ENCODE measurements around the gene TCF19.
"Not testable (repeated sequence)": the region's sequence is repeated elsewhere in the genome, so short reads cannot be mapped to it uniquely, and the experiment has no call there.

The TCF19 gene

DNA sequence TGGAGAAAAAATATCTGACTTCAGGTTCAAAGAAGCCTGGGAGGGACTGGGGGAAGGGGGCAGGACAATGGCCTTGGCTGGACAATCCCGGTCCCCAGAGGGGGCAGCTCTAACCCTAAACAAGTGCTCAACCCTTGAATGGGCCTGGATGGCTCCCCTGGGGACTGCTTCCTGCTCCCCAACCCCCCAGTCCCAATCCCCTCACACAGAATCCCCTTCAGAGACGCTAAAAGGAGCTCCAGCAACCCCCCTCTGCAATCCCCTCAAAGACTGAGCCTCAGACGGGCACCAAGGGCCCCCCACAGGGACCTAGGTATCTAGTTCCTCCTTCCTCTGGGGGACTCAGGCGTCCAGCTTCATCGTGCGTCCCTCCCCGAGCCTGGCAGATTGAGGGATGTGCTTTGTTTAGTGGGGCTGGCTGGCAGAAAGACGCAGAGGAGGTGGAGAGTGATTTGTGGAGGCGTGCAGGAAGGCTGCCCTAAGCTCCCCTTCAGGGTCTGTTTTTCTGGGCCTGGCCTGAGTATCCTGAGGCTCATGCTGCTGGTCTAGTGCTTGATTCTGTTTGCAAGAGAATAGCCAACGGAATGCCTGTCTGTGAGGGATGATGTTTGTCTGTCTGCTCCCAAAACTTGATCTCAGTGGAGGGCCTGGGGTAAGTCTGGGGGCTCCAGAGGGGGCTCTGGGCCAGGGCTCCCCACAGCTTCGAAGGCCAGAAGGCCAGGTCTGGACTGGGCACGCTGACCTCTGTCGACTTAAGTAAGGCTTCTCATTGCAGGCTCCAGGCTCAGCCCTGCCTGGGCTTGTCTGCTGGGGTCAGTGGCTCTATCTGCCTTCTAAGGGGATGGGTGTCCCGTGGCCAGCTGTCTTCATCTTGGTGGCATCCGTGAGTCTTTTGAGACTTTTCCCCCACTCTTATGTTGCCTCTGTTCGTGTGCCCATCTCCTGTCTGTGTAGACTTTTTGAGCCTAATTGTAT, 13.8 kb downstream of the TCF19 start:
- in situ Hi-C loops (cut with HindIII; ENCODE audit: low pct_ligation_motif_present, low pct_unique_long_range_greater_than_20kb, low sequenced_read_pairs) = no loop called here

GRCh38 chr6:31172973-31173384, 14.6 kb downstream of the TCF19 start:
- in situ Hi-C loops (cut with HindIII; ENCODE audit: low pct_ligation_motif_present, low pct_unique_long_range_greater_than_20kb, low sequenced_read_pairs) = no loop called here
- no peak for DNase-seq

More for the DNA sequence above, 13.8 kb downstream of the TCF19 start:
- DNase-seq = no peak

- no peak for DNase-seq
- in situ Hi-C loops (cut with HindIII; ENCODE audit: low pct_ligation_motif_present, low pct_unique_long_range_greater_than_20kb, low sequenced_read_pairs) = no loop called here
These were observed 15.0 kb downstream of the TCF19 start for GRCh38 chr6:31173406-31173805.

DNA sequence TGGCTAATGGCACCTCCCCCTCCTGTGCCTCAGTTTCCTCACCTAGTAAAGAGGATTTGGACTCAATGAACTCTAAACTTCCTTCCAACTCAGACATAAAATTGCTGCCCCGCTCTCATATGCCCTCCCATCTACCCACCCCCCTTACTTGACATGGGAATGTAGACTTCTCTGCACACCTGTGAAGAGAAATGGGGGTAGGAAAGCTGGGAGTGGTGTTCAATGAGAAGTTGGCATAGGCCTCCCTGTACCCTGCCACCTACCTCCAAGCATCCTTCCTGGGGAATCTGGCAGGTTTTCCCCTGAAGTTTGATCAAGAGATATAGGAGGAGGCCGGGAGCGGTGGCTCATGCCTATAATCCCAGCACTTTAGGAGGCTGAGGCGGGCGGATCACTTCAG, 16.0 kb downstream of the TCF19 start:
- DNase-seq = no peak
- in situ Hi-C loops (cut with HindIII; ENCODE audit: low pct_ligation_motif_present, low pct_unique_long_range_greater_than_20kb, low sequenced_read_pairs) = no loop called here

DNA sequence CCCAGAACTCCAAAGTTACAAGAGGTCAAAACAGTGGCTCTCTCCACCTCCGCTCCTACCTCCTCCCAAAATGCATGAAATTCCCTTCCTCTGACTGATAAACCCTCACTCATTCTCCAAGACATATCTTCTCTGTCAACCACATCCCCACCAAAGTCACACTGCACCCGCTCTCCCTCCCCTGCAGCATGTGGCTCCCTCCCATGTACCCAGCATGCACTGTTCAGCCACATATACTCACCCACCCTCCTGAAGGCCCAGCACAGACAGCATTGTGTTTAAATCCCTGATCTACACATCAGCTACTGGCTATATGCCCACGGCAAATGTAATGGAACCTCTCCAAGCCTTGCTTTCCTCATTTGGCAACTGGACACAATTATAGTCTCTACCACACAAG, 17.6 kb downstream of the TCF19 start:
- DNase-seq = peak; percentile 15
- in situ Hi-C loops (cut with HindIII; ENCODE audit: low pct_ligation_motif_present, low pct_unique_long_range_greater_than_20kb, low sequenced_read_pairs) = no loop called here

DNA sequence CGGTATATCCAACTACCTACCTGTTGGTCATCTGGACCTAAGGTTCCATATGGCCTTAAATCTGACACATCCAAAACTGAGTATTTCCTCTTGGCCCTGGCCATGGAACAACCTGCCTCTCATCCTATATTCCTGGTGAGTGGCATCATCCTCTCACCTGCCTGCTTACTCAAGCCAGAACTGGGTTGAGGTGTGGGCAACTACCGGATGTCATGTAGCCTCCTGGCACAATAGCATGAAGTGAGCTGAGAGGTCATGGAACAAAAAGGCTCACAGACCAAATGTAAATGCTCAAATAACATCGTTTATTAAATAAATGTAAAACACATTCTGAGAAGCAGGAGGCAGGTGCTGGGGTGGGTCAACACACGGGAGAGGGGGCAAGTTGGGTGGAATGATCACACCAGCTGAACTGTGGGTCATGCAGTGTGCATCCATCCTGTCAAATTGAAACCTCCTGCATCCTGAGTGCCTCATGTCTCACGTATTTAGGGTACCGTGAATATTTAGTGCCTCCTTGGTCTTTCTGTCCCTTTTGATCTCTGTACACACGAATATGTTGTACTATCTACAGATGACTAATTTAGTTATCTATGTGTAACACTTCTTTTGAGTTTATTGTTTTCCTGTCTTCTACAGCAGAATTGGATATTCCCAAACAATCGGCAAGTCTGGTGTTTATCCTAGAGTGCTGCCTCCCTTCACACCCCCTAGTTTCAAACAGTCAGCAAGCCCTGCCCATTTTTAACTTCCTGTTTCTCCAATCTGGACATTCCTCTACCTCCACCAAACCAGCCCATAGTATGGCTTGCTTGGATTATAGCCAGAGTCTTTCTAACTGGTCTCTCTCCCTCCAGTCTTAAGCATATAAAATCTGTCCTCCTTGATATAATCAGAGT, 20.0 kb downstream of the TCF19 start:
- in situ Hi-C loops (cut with HindIII; ENCODE audit: low pct_ligation_motif_present, low pct_unique_long_range_greater_than_20kb, low sequenced_read_pairs) = no loop called here
- DNase-seq = no peak

- in situ Hi-C loops (cut with HindIII; ENCODE audit: low pct_ligation_motif_present, low pct_unique_long_range_greater_than_20kb, low sequenced_read_pairs) = no loop called here
- no peak for DNase-seq
These were observed 20.6 kb downstream of the TCF19 start for GRCh38 chr6:31179042-31179386.

DNA sequence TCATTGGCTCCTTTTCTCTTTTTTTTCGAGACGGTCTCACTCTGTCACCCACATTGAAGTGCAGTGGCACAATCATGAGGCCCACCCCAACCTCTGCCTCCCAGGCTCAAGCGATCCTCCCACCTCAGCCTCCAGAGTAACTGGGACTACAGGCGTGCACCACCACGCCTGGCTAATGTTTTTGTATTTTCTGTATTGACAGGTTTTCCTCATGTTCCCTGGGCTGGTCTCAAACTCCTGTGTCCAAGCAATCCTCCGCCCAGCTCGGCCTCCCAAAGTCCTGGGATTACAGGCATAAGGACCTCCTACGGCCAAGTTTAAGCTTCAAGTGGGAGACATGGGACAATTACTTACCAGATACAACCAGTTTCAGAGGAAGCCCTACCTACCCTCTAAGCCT, 21.5 kb downstream of the TCF19 start:
- in situ Hi-C loops (cut with HindIII; ENCODE audit: low pct_ligation_motif_present, low pct_unique_long_range_greater_than_20kb, low sequenced_read_pairs) = no loop called here
- no peak for DNase-seq

DNA sequence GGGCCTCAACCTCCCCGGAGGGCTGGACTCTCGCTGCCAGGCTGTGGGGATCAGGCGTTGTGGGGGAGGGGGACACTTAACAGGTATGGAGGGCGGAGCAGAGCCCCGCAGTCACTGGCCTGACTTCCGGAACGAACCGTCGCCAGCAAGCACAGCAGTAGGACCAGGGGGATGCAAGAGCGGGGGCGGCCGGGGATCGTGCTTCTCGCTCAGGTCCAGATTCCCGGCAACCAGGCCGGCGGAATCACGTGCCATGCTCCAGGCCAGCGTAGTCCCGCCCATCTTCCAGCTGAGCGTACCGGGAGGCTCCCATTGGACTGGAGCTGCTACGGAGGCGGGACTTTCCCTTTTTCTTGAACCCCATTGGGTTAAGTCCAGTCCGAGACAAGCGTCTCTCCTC, 22.1 kb downstream of the TCF19 start:
- no peak for DNase-seq
- in situ Hi-C loops (cut with HindIII; ENCODE audit: low pct_ligation_motif_present, low pct_unique_long_range_greater_than_20kb, low sequenced_read_pairs) = no loop called here

GRCh38 chr6:31183287-31183686, 24.9 kb downstream of the TCF19 start:
- DNase-seq; in situ Hi-C loops (cut with HindIII; ENCODE audit: low pct_ligation_motif_present, low pct_unique_long_range_greater_than_20kb, low sequenced_read_pairs): not testable (repeated sequence)

- DNase-seq; in situ Hi-C loops (cut with HindIII; ENCODE audit: low pct_ligation_motif_present, low pct_unique_long_range_greater_than_20kb, low sequenced_read_pairs): not testable (repeated sequence)
These were observed 25.5 kb downstream of the TCF19 start for GRCh38 chr6:31183859-31184258.

DNA sequence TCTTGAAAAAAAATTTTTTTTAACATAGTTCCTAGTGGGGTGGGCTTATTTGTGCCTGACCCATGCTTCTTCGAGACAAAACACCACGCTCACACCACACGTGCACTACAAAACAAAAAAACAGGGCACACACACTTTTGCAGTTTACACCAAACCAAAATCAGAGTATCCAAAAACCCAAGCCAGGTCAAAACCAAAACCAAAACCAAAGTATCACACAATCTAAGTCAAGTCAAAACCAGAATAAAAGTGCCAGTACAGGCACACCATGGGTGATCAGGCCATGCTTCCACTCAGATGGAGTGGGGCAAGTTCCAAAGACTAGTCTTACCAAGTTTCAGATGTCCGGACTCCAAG, 27.3 kb downstream of the TCF19 start:
- in situ Hi-C loops (cut with HindIII; ENCODE audit: low pct_ligation_motif_present, low pct_unique_long_range_greater_than_20kb, low sequenced_read_pairs); DNase-seq: not testable (repeated sequence)

GRCh38 chr6:31186052-31186734, 27.8 kb downstream of the TCF19 start:
- peak; percentile 86 for DNase-seq
- in situ Hi-C loops (cut with HindIII; ENCODE audit: low pct_ligation_motif_present, low pct_unique_long_range_greater_than_20kb, low sequenced_read_pairs) = no loop called here

GRCh38 chr6:31187780-31188194, 29.4 kb downstream of the TCF19 start:
- no peak for DNase-seq
- in situ Hi-C loops (cut with HindIII; ENCODE audit: low pct_ligation_motif_present, low pct_unique_long_range_greater_than_20kb, low sequenced_read_pairs) = no loop called here

- in situ Hi-C loops (cut with HindIII; ENCODE audit: low pct_ligation_motif_present, low pct_unique_long_range_greater_than_20kb, low sequenced_read_pairs); DNase-seq: not testable (repeated sequence)
These were observed 30.8 kb downstream of the TCF19 start for GRCh38 chr6:31189223-31189622.

DNA sequence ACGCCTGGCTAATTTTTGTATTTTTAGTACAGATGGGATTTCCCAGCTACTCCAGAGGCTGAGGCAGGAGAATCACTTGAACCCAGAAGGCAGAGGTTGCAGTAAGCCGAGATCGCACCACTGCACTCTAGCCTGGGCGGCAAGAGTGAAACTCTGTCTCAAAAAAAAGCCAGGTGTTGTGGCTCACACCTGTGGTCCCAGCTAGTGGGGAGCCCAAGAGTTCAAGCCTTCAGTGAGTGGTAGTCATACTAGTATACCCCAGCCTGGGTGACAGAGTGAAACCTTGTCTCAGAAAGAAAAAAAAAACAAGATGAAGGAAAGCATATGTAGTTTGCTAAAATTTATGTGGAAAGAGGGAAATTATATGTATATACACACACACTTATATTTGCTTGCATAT, 32.1 kb downstream of the TCF19 start:
- no peak for DNase-seq
- in situ Hi-C loops (cut with HindIII; ENCODE audit: low pct_ligation_motif_present, low pct_unique_long_range_greater_than_20kb, low sequenced_read_pairs) = no loop called here

GRCh38 chr6:31192431-31193105, 34.2 kb downstream of the TCF19 start:
- in situ Hi-C loops (cut with HindIII; ENCODE audit: low pct_ligation_motif_present, low pct_unique_long_range_greater_than_20kb, low sequenced_read_pairs) = not testable (repeated sequence)
- DNase-seq = peak; percentile 78

DNA sequence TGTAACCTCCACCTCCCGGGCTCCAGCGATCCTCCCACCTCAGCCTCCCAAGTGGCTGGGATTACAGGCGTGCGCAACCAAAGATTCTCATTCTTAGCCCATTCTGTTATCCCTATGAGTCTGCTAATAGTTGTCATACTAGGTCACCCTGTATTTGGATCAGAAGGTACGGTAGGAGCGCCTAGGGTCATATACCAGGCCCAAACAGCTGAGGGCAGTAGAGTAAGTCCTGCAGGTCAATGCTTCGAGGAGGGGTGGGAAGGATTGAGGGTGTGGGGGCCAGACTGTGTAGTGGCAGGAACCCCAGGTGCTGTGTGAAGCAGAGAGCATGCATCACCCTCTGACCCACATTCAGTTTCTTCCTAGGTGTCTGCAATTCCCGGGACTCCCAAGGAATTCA, 34.8 kb downstream of the TCF19 start:
- in situ Hi-C loops (cut with HindIII; ENCODE audit: low pct_ligation_motif_present, low pct_unique_long_range_greater_than_20kb, low sequenced_read_pairs) = no loop called here
- no peak for DNase-seq
